ENCODE measurements around the gene CELF2.

- TF ChIP-seq, protein P1, sequence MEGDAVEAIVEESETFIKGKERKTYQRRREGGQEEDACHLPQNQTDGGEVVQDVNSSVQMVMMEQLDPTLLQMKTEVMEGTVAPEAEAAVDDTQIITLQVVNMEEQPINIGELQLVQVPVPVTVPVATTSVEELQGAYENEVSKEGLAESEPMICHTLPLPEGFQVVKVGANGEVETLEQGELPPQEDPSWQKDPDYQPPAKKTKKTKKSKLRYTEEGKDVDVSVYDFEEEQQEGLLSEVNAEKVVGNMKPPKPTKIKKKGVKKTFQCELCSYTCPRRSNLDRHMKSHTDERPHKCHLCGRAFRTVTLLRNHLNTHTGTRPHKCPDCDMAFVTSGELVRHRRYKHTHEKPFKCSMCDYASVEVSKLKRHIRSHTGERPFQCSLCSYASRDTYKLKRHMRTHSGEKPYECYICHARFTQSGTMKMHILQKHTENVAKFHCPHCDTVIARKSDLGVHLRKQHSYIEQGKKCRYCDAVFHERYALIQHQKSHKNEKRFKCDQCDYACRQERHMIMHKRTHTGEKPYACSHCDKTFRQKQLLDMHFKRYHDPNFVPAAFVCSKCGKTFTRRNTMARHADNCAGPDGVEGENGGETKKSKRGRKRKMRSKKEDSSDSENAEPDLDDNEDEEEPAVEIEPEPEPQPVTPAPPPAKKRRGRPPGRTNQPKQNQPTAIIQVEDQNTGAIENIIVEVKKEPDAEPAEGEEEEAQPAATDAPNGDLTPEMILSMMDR (IDR thresholded peaks at IDR 0.05; ENCODE audit: borderline replicate concordance, extremely low read depth, low read length, poor library complexity, severe bottlenecking) = no peak
- no peak for TF ChIP-seq EZH2 (IDR thresholded peaks at IDR 0.05; ENCODE audit: borderline replicate concordance, low read depth, low read length, severe bottlenecking)
These were observed 206.0 kb downstream of the CELF2 start for GRCh38 chr10:11223507-11224140.

Data from DND-41 (cell line).